Measurements from ENCODE around the gene KATNAL2. TPM values are rescaled to one million over a fixed set of nuclear protein-coding genes. Genes with fewer than 3 reads are reported as not detected.

KATNAL2 gene
- total RNA-seq, 1 experiment from 2014 or later: 9.0 TPM

- H2AFZ ChIP-seq: no peak overlapping the region
- intact Hi-C loops (cut with micrococcal nuclease; ENCODE audit: unreplicated experiment): no loop called here
- H3K4me2 ChIP-seq: no peak overlapping the region
- H3K36me3 ChIP-seq (ENCODE audit: low read depth): no peaks in the 10 kb centered on the region; the same call in 1 of the 2 replicates
- ChIA-PET CTCF (no interaction called here), POLR2A (ENCODE audit: unreplicated experiment) (no interaction called here)
- no peaks in the 10 kb centered on the region for H3K9me2 ChIP-seq (ENCODE audit: insufficient read depth)
- no peaks in the 10 kb centered on the region for H3K9me3 ChIP-seq (ENCODE audit: insufficient read depth, low read depth)
- no peaks in the 10 kb centered on the region for H3F3A ChIP-seq (ENCODE audit: insufficient read depth, low read depth)
- no peaks in the 10 kb centered on the region for H3K79me2 ChIP-seq (ENCODE audit: low read depth)
- TF ChIP-seq CTCF (conservative IDR thresholded peaks at IDR 0.05) (no peak), EZH2 (IDR thresholded peaks at IDR 0.05; ENCODE audit: low read depth) (no peak)
- no peaks in the 10 kb centered on the region for H3K4me1 ChIP-seq (replicated peaks; ENCODE audit: insufficient read depth)
- H3K27me3 ChIP-seq (ENCODE audit: insufficient read depth, low read depth): no peaks in the 10 kb centered on the region
- H3K4me3 ChIP-seq: no peak overlapping the region
- no peak for DNase-seq
- H4K20me1 ChIP-seq (ENCODE audit: insufficient read depth): no peaks in the 10 kb centered on the region
- no TSS peak for BruUV-seq (replicated peaks)
- no peak overlapping the region for H3K27ac ChIP-seq
These were observed 192.3 kb downstream of the KATNAL2 start for GRCh38 chr18:47109720-47110119.

- Histone ChIP-seq H4K20me1 (ENCODE audit: insufficient read depth) (no peaks in the 10 kb centered on the region), H3F3A (ENCODE audit: insufficient read depth, low read depth) (no peaks in the 10 kb centered on the region), H3K4me3 (no peak overlapping the region), H3K36me3 (ENCODE audit: low read depth) (no peaks in the 10 kb centered on the region; the same call in 1 of the 2 replicates), H3K4me1 (replicated peaks; ENCODE audit: insufficient read depth) (no peaks in the 10 kb centered on the region), H3K9me3 (ENCODE audit: insufficient read depth, low read depth) (no peaks in the 10 kb centered on the region), H3K9me2 (ENCODE audit: insufficient read depth) (no peaks in the 10 kb centered on the region), H3K4me2 (no peak overlapping the region), H3K27ac (no peak overlapping the region), H2AFZ (no peak overlapping the region), H3K79me2 (ENCODE audit: low read depth) (no peaks in the 10 kb centered on the region), H3K27me3 (ENCODE audit: insufficient read depth, low read depth) (no peaks in the 10 kb centered on the region)
- TF ChIP-seq CTCF (conservative IDR thresholded peaks at IDR 0.05) (no peak), EZH2 (IDR thresholded peaks at IDR 0.05; ENCODE audit: low read depth) (no peak)
- DNase-seq: no peak
- BruUV-seq (replicated peaks): no TSS peak
- POLR2A ChIA-PET (ENCODE audit: unreplicated experiment): no interaction called here
- CTCF ChIA-PET: interaction anchor here (0.5 kb wide), 1 partner anchor 237 kb away, joined by 4 read pairs; no protein-coding TSS in a partner anchor
- intact Hi-C loops (cut with micrococcal nuclease; ENCODE audit: unreplicated experiment): no loop called here
These were observed 193.3 kb downstream of the KATNAL2 start for GRCh38 chr18:47110492-47111274.

GRCh38 chr18:47113796-47114540, 196.6 kb downstream of the KATNAL2 start:
- Histone ChIP-seq H3K36me3 (ENCODE audit: low read depth) (no peaks in the 10 kb centered on the region; the same call in 1 of the 2 replicates), H3F3A (ENCODE audit: insufficient read depth, low read depth) (no peaks in the 10 kb centered on the region), H3K27ac (no peak overlapping the region), H4K20me1 (ENCODE audit: insufficient read depth) (no peaks in the 10 kb centered on the region), H3K27me3 (ENCODE audit: insufficient read depth, low read depth) (no peaks in the 10 kb centered on the region), H3K4me1 (replicated peaks; ENCODE audit: insufficient read depth) (no peaks in the 10 kb centered on the region), H2AFZ (no peak overlapping the region), H3K4me2 (no peak overlapping the region), H3K79me2 (ENCODE audit: low read depth) (no peaks in the 10 kb centered on the region), H3K9me2 (ENCODE audit: insufficient read depth) (no peaks in the 10 kb centered on the region), H3K9me3 (ENCODE audit: insufficient read depth, low read depth) (no peaks in the 10 kb centered on the region), H3K4me3 (no peak overlapping the region)
- intact Hi-C loops (cut with micrococcal nuclease; ENCODE audit: unreplicated experiment): no loop called here
- ChIA-PET CTCF (no interaction called here), POLR2A (ENCODE audit: unreplicated experiment) (no interaction called here)
- TF ChIP-seq CTCF (conservative IDR thresholded peaks at IDR 0.05) (no peak), EZH2 (IDR thresholded peaks at IDR 0.05; ENCODE audit: low read depth) (no peak)
- no TSS peak for BruUV-seq (replicated peaks)
- no peak for DNase-seq

Data from PC-9 (cell line).